GM12873 (cell line): Measurements from ENCODE around the gene ZCWPW1.

Experiments
- CTCF ChIP-seq: IDR thresholded peaks from 2 replicates; pipeline ENCODE4 v1.5.1; 2012; ENCODE audit warnings: low read depth, mild to moderate bottlenecking, moderate library complexity, low read length, control low read depth; ENCODE audit not compliant: insufficient read depth; ENCODE audit errors: missing control alignments

ZCWPW1 gene

GRCh38 chr7:100465299-100465698 lies 36.8 kb upstream of the ZCWPW1 start:
- no peak for TF ChIP-seq CTCF

GRCh38 chr7:100464791-100465190 lies 36.3 kb upstream of the ZCWPW1 start:
- no peak for TF ChIP-seq CTCF

DNA sequence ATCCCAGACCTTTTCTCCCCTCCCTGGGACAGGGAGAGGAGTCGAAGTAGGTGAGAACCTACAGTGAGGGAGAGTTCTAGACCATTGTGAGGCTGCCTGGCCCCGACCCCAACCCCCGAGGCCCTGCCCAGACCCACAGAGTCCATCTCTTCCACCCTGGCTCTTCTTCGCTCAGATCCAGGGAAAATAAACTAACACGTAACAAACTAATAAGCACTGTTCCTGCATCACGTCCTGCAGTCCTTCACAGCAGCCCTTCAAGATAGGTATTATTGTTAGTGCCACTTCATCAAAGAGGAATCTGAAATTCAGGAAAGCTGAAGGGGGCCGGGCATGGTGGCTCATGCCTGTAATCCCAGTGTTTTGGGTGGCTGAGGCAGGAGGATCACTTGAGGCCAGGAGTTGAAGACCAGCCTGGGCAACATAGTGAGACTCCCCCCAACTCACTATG lies 35.7 kb upstream of the ZCWPW1 start, which contains the start of gene SPACDR:
SPACDR (minus strand) TSS at position 51 of the 451 bp plus-strand sequence. CDS start 235 bp downstream, outside the sequence.
- no peak for TF ChIP-seq CTCF

GRCh38 chr7:100457033-100457432 lies 28.5 kb upstream of the ZCWPW1 start:
- TF ChIP-seq CTCF, result no peak

- TF ChIP-seq CTCF, result no peak
Observed at GRCh38 chr7:100456562-100456961, 28.1 kb upstream of the ZCWPW1 start.

- no peak for TF ChIP-seq CTCF
Observed at GRCh38 chr7:100455206-100455605, 26.7 kb upstream of the ZCWPW1 start.

DNA sequence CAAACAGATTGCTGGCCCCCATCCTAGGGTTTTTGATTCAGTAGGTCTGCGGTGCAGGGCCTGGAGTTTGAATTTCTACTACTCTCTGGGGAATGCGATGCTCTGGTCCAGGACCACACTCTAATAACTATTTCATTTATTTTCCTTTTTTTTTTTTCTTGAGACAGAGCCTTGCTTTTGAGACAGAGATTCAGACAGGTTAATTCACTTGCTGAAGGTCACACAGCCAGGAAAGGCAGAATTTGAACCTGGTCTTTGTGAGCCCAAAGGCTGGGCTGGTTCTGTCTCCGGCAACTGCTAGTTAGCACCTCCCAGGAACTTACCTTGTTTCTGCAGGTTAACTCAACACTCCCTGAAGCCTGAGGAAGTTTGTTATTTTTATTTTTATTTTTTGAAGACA lies 24.0 kb upstream of the ZCWPW1 start:
- TF ChIP-seq CTCF, result no peak

- TF ChIP-seq CTCF, result no peak
Observed at GRCh38 chr7:100449190-100449795, 20.8 kb upstream of the ZCWPW1 start.
